Endodermal cell (in vitro differentiated cells): ENCODE results near the gene NT5C3B. TPM values are rescaled to one million over a fixed set of nuclear protein-coding genes. Genes with fewer than 3 reads are reported as not detected.
"Not testable (repeated sequence)": the region's sequence is repeated elsewhere in the genome, so short reads cannot be mapped to it uniquely, and the experiment has no call there.

Experiments
- DNase-seq: peaks from one replicate; pipeline ENCODE4 v3.0.0-alpha.2; 2017
- H3K27ac ChIP-seq: 2 replicates; pipeline ENCODE4 v1.5.1; 2013; ENCODE audit warnings: mild to moderate bottlenecking, low read depth, low read length, moderate library complexity
- H3K27me3 ChIP-seq: 2 replicates; pipeline ENCODE4 v1.6.1; 2013; ENCODE audit warnings: mild to moderate bottlenecking, low read length, moderate library complexity; ENCODE audit not compliant: insufficient read depth, control insufficient read depth, poor library complexity, severe bottlenecking
- H3K36me3 ChIP-seq: 2 replicates; pipeline ENCODE4 v1.7.0; 2013; ENCODE audit warnings: mild to moderate bottlenecking, low read length, moderate library complexity; ENCODE audit not compliant: control insufficient read depth, insufficient read depth
- H3K4me1 ChIP-seq: one replicate; pipeline ENCODE4 v1.7.0; 2013; ENCODE audit warnings: low read length; ENCODE audit not compliant: control insufficient read depth, insufficient read depth
- H3K4me3 ChIP-seq: 2 replicates; pipeline ENCODE4 v1.5.1; 2013; ENCODE audit warnings: mild to moderate bottlenecking, low read length, moderate library complexity
- H3K9ac ChIP-seq: 2 replicates; pipeline ENCODE4 v1.6.1; 2013; ENCODE audit warnings: mild to moderate bottlenecking, low read length, moderate library complexity; ENCODE audit not compliant: poor library complexity, severe bottlenecking; ENCODE audit errors: extremely low read depth
- H3K9me3 ChIP-seq: 2 replicates; pipeline ENCODE4 v1.6.1; 2013; ENCODE audit warnings: mild to moderate bottlenecking, low read length, moderate library complexity; ENCODE audit not compliant: control insufficient read depth
- H3K27ac Mint-ChIP-seq: 2 replicates; pipeline ENCODE4 v1.8.0; 2020; ENCODE audit warnings: mixed read lengths
- H3K27me3 Mint-ChIP-seq: 2 replicates; pipeline ENCODE4 v1.8.0; 2021; ENCODE audit warnings: mild to moderate bottlenecking, mixed read lengths; ENCODE audit not compliant: insufficient read depth
- H3K36me3 Mint-ChIP-seq: 2 replicates; pipeline ENCODE4 v1.8.0; 2020; ENCODE audit warnings: low read depth, mixed read lengths
- H3K4me1 Mint-ChIP-seq: 2 replicates; pipeline ENCODE4 v1.8.0; 2020; ENCODE audit warnings: mixed read lengths
- H3K4me3 Mint-ChIP-seq: 2 replicates; pipeline ENCODE4 v1.8.0; 2020; ENCODE audit warnings: mild to moderate bottlenecking, moderate library complexity, mixed read lengths
- H3K9me3 Mint-ChIP-seq: 2 replicates; pipeline ENCODE4 v1.8.0; 2020; ENCODE audit warnings: mild to moderate bottlenecking, mixed read lengths
- CTCF ChIP-seq: fragments of 200-600 bp; sonication (generic); conservative IDR thresholded peaks from 2 replicates; pipeline ENCODE4 v1.5.0; 2021; ENCODE audit warnings: antibody characterized with exemption, mild to moderate bottlenecking
- WGBS, 2 experiments: methylation state at CpG; one replicate each; pipeline versions ENCODE4 v1.1.5 to v1.1.7; 2013; ENCODE audit warnings: missing lambda C conversion rate in 2 of 2, mixed read lengths in 1 of 2; ENCODE audit not compliant: insufficient coverage in 1 of 2, insufficient read length in 1 of 2; 5-methylcytosine and 5-hydroxymethylcytosine counted together
- total RNA-seq, 2 donors: library from RNA; stranded (reverse); fragmentation: NEBNext Ultra II Directional in 1 of 2; extraction: Animal tissue kit (Norgen Biotek cat#: 25700) in 1 of 2; gene quantifications; 2 replicates in 1 of 2; 3 replicates in 1 of 2; pipeline ENCODE4 v1.2.1, GENCODE V29; 2021

NT5C3B gene
- total RNA-seq, 2 donors from 2014 or later, result 65.2 to 79.5 TPM

- Mint-ChIP-seq H3K27me3 (no peaks in the 10 kb centered on the region), H3K27ac (peak overlapping the region; percentile 4), H3K4me3 (no peak overlapping the region), H3K4me1 (peaks cover 12% of the 10 kb centered on the region), H3K36me3 (peaks cover 2% of the 10 kb centered on the region), H3K9me3 (no peaks in the 10 kb centered on the region)
- H3K9ac ChIP-seq, result no peak overlapping the region
- no peak overlapping the region for H3K27ac ChIP-seq
- H3K4me1 ChIP-seq, result no peaks in the 10 kb centered on the region
- H3K9me3 ChIP-seq, result no peaks in the 10 kb centered on the region
- H3K36me3 ChIP-seq, result no peaks in the 10 kb centered on the region
- DNase-seq, result peak; percentile 48
- no peak for TF ChIP-seq CTCF
- no peak overlapping the region for H3K4me3 ChIP-seq
- WGBS, 2 experiments, result 72 to 76% methylated on average over 2 to 3 of the region's 3 CpGs
- H3K27me3 ChIP-seq, result no peaks in the 10 kb centered on the region
Observed at GRCh38 chr17:41860254-41860931, 24.4 kb upstream of the NT5C3B start.

- not testable (repeated sequence) for H3K9me3 Mint-ChIP-seq, DNase-seq, H3K27ac ChIP-seq, H3K9me3 ChIP-seq, H3K27me3 ChIP-seq, H3K27ac Mint-ChIP-seq, H3K4me3 Mint-ChIP-seq, H3K4me1 ChIP-seq, H3K27me3 Mint-ChIP-seq, H3K4me1 Mint-ChIP-seq, H3K4me3 ChIP-seq, H3K9ac ChIP-seq
- peaks cover 24% of the 10 kb centered on the region for H3K36me3 ChIP-seq
- peaks cover 21% of the 10 kb centered on the region for H3K36me3 Mint-ChIP-seq
- 90 to 94% methylated on average over 6 to 14 of the region's 14 CpGs for WGBS, 2 experiments
Observed at GRCh38 chr17:41851382-41851781, 15.3 kb upstream of the NT5C3B start.

DNA sequence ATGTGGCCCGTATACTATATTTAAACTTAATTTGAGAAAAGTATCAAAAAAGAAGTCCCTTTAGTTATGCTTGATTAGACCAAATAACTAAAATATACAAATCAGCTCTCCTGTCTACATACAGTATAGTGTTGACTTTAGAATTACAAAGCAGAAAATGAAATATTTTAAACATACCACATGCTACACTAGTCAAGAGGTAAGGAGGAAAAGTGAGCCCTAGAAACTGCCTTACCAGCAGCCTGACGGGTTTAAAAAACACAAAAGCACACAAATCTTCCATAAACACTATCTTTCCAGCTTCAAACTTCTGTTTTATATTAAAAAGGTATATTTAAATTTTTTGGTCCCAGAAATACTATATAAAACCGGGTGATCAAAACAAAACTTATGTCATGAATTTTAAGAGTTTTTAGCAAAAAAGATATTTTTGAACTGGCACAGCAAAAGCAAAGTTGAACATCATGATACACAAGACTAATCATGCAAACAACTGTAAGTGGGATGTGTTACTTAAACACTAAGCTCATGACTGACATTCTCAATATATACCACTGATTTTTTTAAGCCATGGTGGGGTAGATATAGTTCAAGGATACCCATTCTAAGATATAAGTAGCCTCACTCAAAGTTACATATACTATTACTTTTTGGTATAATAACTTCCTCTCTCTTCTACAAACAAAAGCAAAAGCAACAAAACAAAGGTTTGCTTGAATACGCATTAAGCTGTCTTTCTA is 13.4 kb upstream of the NT5C3B start:
- H3K27me3 Mint-ChIP-seq, result no peaks in the 10 kb centered on the region
- no peak overlapping the region for H3K9ac ChIP-seq
- H3K27me3 ChIP-seq, result no peaks in the 10 kb centered on the region
- peaks cover 13% of the 10 kb centered on the region for H3K36me3 Mint-ChIP-seq
- H3K27ac ChIP-seq, result no peak overlapping the region
- H3K9me3 ChIP-seq, result no peaks in the 10 kb centered on the region
- no peak for TF ChIP-seq CTCF
- 89 to 95% methylated on average over 2 to 3 of the region's 4 CpGs for WGBS, 2 experiments
- H3K36me3 ChIP-seq, result peaks cover 17% of the 10 kb centered on the region
- no peak overlapping the region for H3K4me3 Mint-ChIP-seq
- H3K27ac Mint-ChIP-seq, result no peak overlapping the region
- H3K9me3 Mint-ChIP-seq, result no peaks in the 10 kb centered on the region
- no peaks in the 10 kb centered on the region for H3K4me1 ChIP-seq
- H3K4me3 ChIP-seq, result no peak overlapping the region
- H3K4me1 Mint-ChIP-seq, result no peaks in the 10 kb centered on the region
- DNase-seq, result no peak
